Fibroblast of villous mesenchyme (primary cell): ENCODE data around the gene PCDHB14. TPM values are rescaled to one million over a fixed set of nuclear protein-coding genes. Genes with fewer than 3 reads are reported as not detected.
"Not testable (repeated sequence)": the region's sequence is repeated elsewhere in the genome, so short reads cannot be mapped to it uniquely, and the experiment has no call there.

Experiments used
- DNase-seq: peaks from one replicate; pipeline ENCODE4 v3.0.0-alpha.2; 2010; ENCODE audit warnings: low read depth
- H3K4me3 ChIP-seq: 2 replicates; pipeline ENCODE4 v1.5.1; 2011; ENCODE audit warnings: low read depth, mild to moderate bottlenecking, low read length
- total RNA-seq: library from RNA; depleted of rRNA; stranded (reverse); fragments of >200 nt; gene quantifications from 2 replicates; pipeline ENCODE4 v1.2.3, GENCODE V29; 2012
- TF ChIP-seq, protein P1 (sequence below): IDR thresholded peaks from 2 replicates; pipeline ENCODE4 v1.5.1; 2012; ENCODE audit warnings: low read depth, mild to moderate bottlenecking, low read length; ENCODE audit not compliant: insufficient read depth

The PCDHB14 gene
- total RNA-seq, 1 donor = 0.43 TPM

- TF ChIP-seq, protein P1, sequence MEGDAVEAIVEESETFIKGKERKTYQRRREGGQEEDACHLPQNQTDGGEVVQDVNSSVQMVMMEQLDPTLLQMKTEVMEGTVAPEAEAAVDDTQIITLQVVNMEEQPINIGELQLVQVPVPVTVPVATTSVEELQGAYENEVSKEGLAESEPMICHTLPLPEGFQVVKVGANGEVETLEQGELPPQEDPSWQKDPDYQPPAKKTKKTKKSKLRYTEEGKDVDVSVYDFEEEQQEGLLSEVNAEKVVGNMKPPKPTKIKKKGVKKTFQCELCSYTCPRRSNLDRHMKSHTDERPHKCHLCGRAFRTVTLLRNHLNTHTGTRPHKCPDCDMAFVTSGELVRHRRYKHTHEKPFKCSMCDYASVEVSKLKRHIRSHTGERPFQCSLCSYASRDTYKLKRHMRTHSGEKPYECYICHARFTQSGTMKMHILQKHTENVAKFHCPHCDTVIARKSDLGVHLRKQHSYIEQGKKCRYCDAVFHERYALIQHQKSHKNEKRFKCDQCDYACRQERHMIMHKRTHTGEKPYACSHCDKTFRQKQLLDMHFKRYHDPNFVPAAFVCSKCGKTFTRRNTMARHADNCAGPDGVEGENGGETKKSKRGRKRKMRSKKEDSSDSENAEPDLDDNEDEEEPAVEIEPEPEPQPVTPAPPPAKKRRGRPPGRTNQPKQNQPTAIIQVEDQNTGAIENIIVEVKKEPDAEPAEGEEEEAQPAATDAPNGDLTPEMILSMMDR = no peak
- no peak overlapping the region for H3K4me3 ChIP-seq
- no peak for DNase-seq
These were observed 13.6 kb downstream of the PCDHB14 start for GRCh38 chr5:141236516-141237313.

DNA sequence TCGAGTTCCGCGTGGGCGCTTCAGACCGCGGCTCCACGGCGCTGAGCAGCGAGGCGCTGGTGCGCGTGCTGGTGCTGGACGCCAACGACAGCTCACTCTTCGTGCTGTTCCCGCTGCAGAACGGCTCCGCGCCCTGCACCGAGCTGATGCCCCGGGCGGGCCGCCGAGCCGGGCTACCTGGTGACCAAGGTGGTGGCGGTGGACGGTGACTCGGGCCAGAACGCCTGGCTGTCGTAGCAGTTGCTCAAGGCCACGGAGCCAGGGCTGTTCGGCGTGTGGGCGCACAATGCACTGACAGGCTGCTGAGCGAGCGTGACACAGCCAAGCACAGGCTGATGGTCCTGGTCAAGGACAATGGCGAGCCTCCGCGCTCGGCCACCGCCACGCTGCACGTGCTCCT, 18.4 kb downstream of the PCDHB14 start:
- no peak overlapping the region for H3K4me3 ChIP-seq
- TF ChIP-seq, protein P1 = no peak
- no peak for DNase-seq

GRCh38 chr5:141245250-141245717, 22.1 kb downstream of the PCDHB14 start, which contains the start of gene PCDHB15:
PCDHB15 (plus strand) TSS chr5:141245395; CDS start chr5:141245579, 184 bp downstream.
- peak within 1 kb of the TSS; percentile 2 for H3K4me3 ChIP-seq
- TF ChIP-seq, protein P1 = no peak

DNA sequence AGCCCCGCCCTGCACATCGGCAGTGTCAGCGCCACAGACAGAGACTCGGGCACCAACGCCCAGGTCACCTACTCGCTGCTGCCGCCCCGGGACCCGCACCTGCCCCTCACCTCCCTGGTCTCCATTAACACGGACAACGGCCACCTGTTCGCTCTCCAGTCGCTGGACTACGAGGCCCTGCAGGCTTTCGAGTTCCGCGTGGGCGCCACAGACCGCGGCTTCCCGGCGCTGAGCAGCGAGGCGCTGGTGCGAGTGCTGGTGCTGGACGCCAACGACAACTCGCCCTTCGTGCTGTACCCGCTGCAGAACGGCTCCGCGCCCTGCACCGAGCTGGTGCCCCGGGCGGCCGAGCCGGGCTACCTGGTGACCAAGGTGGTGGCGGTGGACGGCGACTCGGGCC, 23.8 kb downstream of the PCDHB14 start:
- H3K4me3 ChIP-seq, DNase-seq: not testable (repeated sequence)

More at GRCh38 chr5:141245250-141245717, 22.1 kb downstream of the PCDHB14 start, which contains the start of gene PCDHB15:
- DNase-seq = peak; percentile 3

DNA sequence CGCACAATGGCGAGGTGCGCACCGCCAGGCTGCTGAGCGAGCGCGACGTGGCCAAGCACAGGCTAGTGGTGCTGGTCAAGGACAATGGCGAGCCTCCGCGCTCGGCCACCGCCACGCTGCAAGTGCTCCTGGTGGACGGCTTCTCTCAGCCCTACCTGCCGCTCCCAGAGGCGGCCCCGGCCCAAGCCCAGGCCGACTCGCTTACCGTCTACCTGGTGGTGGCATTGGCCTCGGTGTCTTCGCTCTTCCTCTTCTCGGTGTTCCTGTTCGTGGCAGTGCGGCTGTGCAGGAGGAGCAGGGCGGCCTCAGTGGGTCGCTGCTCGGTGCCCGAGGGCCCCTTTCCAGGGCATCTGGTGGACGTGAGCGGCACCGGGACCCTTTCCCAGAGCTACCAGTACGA, 24.3 kb downstream of the PCDHB14 start:
- not testable (repeated sequence) for DNase-seq, H3K4me3 ChIP-seq

GRCh38 chr5:141250576-141250975, 27.4 kb downstream of the PCDHB14 start:
- no peak for DNase-seq
- no peak overlapping the region for H3K4me3 ChIP-seq
- TF ChIP-seq, protein P1 = no peak

DNA sequence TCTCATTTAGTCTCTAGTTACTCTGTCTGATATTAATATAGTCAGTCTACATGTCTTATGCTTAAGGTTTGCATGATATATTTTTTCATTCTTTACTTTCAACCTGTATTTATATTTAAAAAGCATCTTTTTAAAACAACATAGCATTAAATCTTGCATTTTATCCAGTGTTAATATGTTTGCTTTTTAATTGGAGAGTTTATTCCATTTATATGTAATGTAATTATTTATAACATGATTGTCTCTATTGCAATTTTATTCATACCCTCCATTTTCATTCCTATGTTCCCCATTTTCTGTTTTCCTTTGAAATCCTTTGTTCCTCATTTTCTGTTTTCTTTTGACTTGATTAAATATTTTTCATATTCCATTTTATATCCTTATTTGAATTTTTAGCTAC, 35.3 kb downstream of the PCDHB14 start:
- TF ChIP-seq, protein P1 = no peak
- H3K4me3 ChIP-seq = no peak overlapping the region
- DNase-seq = no peak

- no peak overlapping the region for H3K4me3 ChIP-seq
- TF ChIP-seq, protein P1 = no peak
- no peak for DNase-seq
These were observed 35.8 kb downstream of the PCDHB14 start for GRCh38 chr5:141258948-141259347.
